DOHH2 (cell line): ENCODE measurements around the gene DDX4.
A peak's percentile ranks its signal among the peaks of the same experiment; 100 is the strongest.
"Not testable (repeated sequence)": the region's sequence is repeated elsewhere in the genome, so short reads cannot be mapped to it uniquely, and the experiment has no call there.

Experiments
- H3F3A ChIP-seq: fragments of 200-600 bp; sonication (generic), shearing (Covaris generic); 2 replicates; pipeline ENCODE4 v1.6.0; 2016; ENCODE audit warnings: antibody characterized with exemption, mild to moderate bottlenecking; ENCODE audit not compliant: control insufficient read depth, insufficient read depth
- H3K27ac ChIP-seq: fragments of 200-600 bp; sonication (generic); 2 replicates; pipeline ENCODE4 v1.5.1; 2014; ENCODE audit warnings: low read depth, mild to moderate bottlenecking, low read length, moderate library complexity
- H3K27me3 ChIP-seq: fragments of 200-600 bp; sonication (generic); 2 replicates; pipeline ENCODE4 v1.6.1; 2014; ENCODE audit warnings: mild to moderate bottlenecking, low read length, mixed read lengths; ENCODE audit not compliant: control insufficient read depth
- H3K36me3 ChIP-seq: fragments of 200-600 bp; sonication (generic); 2 replicates; pipeline ENCODE4 v1.6.1; 2014; ENCODE audit warnings: mild to moderate bottlenecking, low read length, moderate library complexity, mixed read lengths; ENCODE audit not compliant: control insufficient read depth
- H3K4me1 ChIP-seq: fragments of 200-600 bp; sonication (generic); 2 replicates; pipeline ENCODE4 v1.6.1; 2014; ENCODE audit warnings: mild to moderate bottlenecking, low read length, mixed read lengths; ENCODE audit not compliant: control insufficient read depth
- H3K4me2 ChIP-seq: fragments of 200-600 bp; sonication (generic); 2 replicates; pipeline ENCODE4 v1.6.0; 2014; ENCODE audit warnings: mild to moderate bottlenecking, low read length, moderate library complexity
- H3K4me3 ChIP-seq: fragments of 200-600 bp; sonication (generic); 2 replicates; pipeline ENCODE4 v1.5.1; 2014; ENCODE audit warnings: mild to moderate bottlenecking, low read length, mixed read lengths
- H3K79me2 ChIP-seq: fragments of 200-600 bp; sonication (generic); 2 replicates; pipeline ENCODE4 v1.6.1; 2014; ENCODE audit warnings: mild to moderate bottlenecking, low read length, mixed read lengths; ENCODE audit not compliant: control insufficient read depth
- H3K9me2 ChIP-seq: fragments of 200-600 bp; sonication (generic); replicated peaks from 2 replicates; pipeline ENCODE4 v1.6.1; 2014; ENCODE audit warnings: mild to moderate bottlenecking, low read length, mixed read lengths; ENCODE audit not compliant: control insufficient read depth
- H3K9me3 ChIP-seq: fragments of 200-600 bp; sonication (generic); 2 replicates; pipeline ENCODE4 v1.6.1; 2014; ENCODE audit warnings: antibody characterized with exemption, low read length, mixed read lengths; ENCODE audit not compliant: control insufficient read depth, insufficient read depth
- H4K20me1 ChIP-seq: fragments of 200-600 bp; sonication (generic); 2 replicates; pipeline ENCODE4 v1.6.0; 2014; ENCODE audit warnings: low read depth, mild to moderate bottlenecking, antibody characterized with exemption, low read length, moderate library complexity; ENCODE audit not compliant: control insufficient read depth, insufficient read depth
- EZH2phosphoT487 ChIP-seq: fragments of 200-600 bp; sonication (generic); IDR thresholded peaks from 2 replicates; pipeline ENCODE4 v1.6.1; 2017; ENCODE audit warnings: borderline replicate concordance, mild to moderate bottlenecking, antibody characterized with exemption, low read length, moderate library complexity, mixed read lengths
- TF ChIP-seq, protein P1 (sequence below): fragments of 200-600 bp; sonication (generic); IDR thresholded peaks from one replicate; pipeline ENCODE4 v1.5.1; 2014; ENCODE audit warnings: antibody characterized with exemption, mild to moderate bottlenecking, low read depth, low read length; ENCODE audit not compliant: poor library complexity, severe bottlenecking

The DDX4 gene

DNA sequence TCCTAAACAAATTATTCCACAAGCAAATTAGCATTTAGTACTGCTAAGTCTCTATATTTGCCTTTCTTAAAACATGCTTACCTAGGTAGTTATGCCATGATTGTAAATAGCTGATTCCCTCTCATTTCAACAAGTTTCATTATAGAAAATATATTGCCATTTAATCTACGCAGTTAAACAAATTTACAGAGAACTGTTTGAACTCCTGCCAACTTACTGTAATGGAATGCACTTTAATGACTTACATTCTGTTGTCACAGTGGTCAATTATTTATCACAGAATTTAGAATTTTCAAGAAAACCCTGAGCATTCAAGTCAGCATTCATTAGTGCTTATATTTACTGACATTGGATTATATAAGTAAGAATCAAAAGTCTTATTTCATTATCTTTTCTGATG lies 45.4 kb upstream of the DDX4 start:
- H3K4me3 ChIP-seq: no peak overlapping the region
- H3F3A ChIP-seq: peaks cover 12% of the 10 kb centered on the region
- no peaks in the 10 kb centered on the region for H3K9me3 ChIP-seq
- H3K27me3 ChIP-seq: no peaks in the 10 kb centered on the region
- no peak overlapping the region for H3K4me2 ChIP-seq
- no peaks in the 10 kb centered on the region for H3K9me2 ChIP-seq
- no peaks in the 10 kb centered on the region for H3K79me2 ChIP-seq
- 0 out of 2 replicates have a peak, but pooled peaks cover 3% of the 10 kb centered on the region for H3K4me1 ChIP-seq
- no peaks in the 10 kb centered on the region for H4K20me1 ChIP-seq
- H3K36me3 ChIP-seq: peaks cover 14% of the 10 kb centered on the region
- H3K27ac ChIP-seq: no peak overlapping the region
- no peak for TF ChIP-seq EZH2phosphoT487
- TF ChIP-seq, protein P1, sequence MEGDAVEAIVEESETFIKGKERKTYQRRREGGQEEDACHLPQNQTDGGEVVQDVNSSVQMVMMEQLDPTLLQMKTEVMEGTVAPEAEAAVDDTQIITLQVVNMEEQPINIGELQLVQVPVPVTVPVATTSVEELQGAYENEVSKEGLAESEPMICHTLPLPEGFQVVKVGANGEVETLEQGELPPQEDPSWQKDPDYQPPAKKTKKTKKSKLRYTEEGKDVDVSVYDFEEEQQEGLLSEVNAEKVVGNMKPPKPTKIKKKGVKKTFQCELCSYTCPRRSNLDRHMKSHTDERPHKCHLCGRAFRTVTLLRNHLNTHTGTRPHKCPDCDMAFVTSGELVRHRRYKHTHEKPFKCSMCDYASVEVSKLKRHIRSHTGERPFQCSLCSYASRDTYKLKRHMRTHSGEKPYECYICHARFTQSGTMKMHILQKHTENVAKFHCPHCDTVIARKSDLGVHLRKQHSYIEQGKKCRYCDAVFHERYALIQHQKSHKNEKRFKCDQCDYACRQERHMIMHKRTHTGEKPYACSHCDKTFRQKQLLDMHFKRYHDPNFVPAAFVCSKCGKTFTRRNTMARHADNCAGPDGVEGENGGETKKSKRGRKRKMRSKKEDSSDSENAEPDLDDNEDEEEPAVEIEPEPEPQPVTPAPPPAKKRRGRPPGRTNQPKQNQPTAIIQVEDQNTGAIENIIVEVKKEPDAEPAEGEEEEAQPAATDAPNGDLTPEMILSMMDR: no peak

DNA sequence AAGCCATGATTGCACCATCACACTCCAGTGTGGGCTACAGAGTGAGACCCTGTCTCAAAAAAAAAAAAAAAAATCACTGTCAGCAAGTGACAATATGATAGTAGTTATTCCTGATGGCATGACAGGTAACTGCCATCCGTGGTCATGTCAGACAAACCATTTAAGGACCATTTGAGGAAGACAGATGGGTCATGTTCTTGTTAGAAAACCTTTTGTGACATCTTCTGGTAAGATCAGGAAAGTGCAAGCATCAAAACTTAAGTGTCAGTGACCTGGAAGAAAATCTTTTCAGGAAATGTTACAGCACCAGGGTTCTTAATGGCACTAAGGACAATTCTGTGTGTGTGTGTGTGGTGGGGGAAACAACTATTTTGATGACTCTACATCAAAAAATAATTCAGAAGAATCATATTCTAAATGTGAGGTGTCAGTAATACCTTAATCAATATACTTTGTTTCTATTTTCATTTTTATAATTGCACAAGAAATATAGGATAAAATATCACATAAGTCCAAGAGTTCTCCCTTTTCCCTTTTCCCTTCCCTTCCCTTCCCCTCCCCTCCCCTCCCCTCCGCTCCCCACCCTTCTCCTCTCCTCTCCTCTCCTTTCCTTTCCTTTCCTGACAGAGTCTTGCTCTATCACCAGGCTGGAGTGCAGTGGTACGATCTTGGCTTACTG lies 43.6 kb upstream of the DDX4 start:
- H3K27ac ChIP-seq: no peak overlapping the region
- no peaks in the 10 kb centered on the region for H3K4me1 ChIP-seq
- H3K4me3 ChIP-seq: no peak overlapping the region
- no peaks in the 10 kb centered on the region for H3K79me2 ChIP-seq
- peaks cover 12% of the 10 kb centered on the region for H3F3A ChIP-seq
- no peaks in the 10 kb centered on the region for H3K9me3 ChIP-seq
- peaks cover 19% of the 10 kb centered on the region for H3K36me3 ChIP-seq
- TF ChIP-seq, protein P1: peak; percentile 44
- TF ChIP-seq EZH2phosphoT487: no peak
- no peaks in the 10 kb centered on the region for H3K9me2 ChIP-seq
- no peak overlapping the region for H3K4me2 ChIP-seq
- H4K20me1 ChIP-seq: no peaks in the 10 kb centered on the region
- no peaks in the 10 kb centered on the region for H3K27me3 ChIP-seq

GRCh38 chr5:55696704-55697103 lies 41.2 kb upstream of the DDX4 start:
- not testable (repeated sequence) for H3K79me2 ChIP-seq, H4K20me1 ChIP-seq
- peaks cover 12% of the 10 kb centered on the region for H3F3A ChIP-seq

GRCh38 chr5:55699041-55699688 lies 38.7 kb upstream of the DDX4 start:
- peaks cover 4% of the 10 kb centered on the region for H3F3A ChIP-seq
- H3K79me2 ChIP-seq: peaks cover 3% of the 10 kb centered on the region
- H3K9me2 ChIP-seq: no peaks in the 10 kb centered on the region; the same call in 1 of the 2 replicates
- no peaks in the 10 kb centered on the region for H3K27me3 ChIP-seq
- no peak overlapping the region for H3K27ac ChIP-seq
- H3K9me3 ChIP-seq: no peaks in the 10 kb centered on the region
- H3K4me1 ChIP-seq: peaks cover 25% of the 10 kb centered on the region
- H3K4me3 ChIP-seq: no peak overlapping the region
- TF ChIP-seq, protein P1: no peak
- H3K4me2 ChIP-seq: no peak overlapping the region
- H4K20me1 ChIP-seq: no peaks in the 10 kb centered on the region
- H3K36me3 ChIP-seq: peaks cover 36% of the 10 kb centered on the region

More at GRCh38 chr5:55696704-55697103, 41.2 kb upstream of the DDX4 start:
- H3K4me2 ChIP-seq, H3K9me2 ChIP-seq, H3K27me3 ChIP-seq, H3K4me1 ChIP-seq, H3K27ac ChIP-seq, H3K9me3 ChIP-seq, H3K4me3 ChIP-seq: not testable (repeated sequence)
- peaks cover 31% of the 10 kb centered on the region for H3K36me3 ChIP-seq
